Thyroid gland (tissue), 4 donors: ENCODE measurements around the gene CPT1A.

Experiments
- POLR2A ChIP-seq, 2 donors: fragments of 450-650 bp; IDR thresholded peaks; one replicate each; pipeline ENCODE4 v1.6.1; 2017; ENCODE audit warnings: antibody characterized with exemption in 2 of 2, mild to moderate bottlenecking in 2 of 2, moderate library complexity in 1 of 2
- TF ChIP-seq, protein P1 (sequence below), 6 experiments: fragments of 200-600 bp in 3 of 6; fragments of 450-650 bp in 3 of 6; sonication (generic) in 3 of 6; IDR thresholded peaks; one replicate each; pipeline ENCODE4 v1.5.1; 2016 to 2019; ENCODE audit warnings: antibody characterized with exemption in 6 of 6, mild to moderate bottlenecking in 2 of 6, inconsistent platforms in 1 of 6, moderate library complexity in 1 of 6

DNA sequence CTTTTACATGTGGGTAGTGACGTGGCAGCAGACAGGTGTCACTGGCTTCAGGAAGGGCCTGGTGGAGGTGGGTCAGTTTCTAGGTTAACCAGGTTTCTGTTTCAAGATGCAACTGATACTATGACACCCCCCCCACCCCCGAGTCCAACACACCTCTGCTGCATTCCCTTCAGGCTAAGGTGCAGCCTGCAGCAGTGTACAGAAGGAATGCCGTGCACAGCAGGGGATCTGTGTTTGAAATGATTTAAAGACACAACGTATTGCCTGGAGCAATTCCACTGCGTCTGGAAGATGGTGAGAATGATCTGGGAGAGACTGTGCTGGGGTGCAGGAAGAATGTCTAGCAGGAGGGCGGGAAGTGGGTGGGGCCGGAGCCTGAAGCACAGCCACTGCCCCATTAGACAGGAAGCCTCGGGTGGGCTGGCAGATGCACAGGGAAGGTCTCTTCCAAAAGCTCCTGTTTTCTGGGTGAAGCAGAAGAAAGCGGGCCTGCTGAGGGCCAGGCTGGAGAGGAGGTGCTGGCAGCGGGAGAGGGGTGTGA is 78.5 kb downstream of the CPT1A start:
- TF ChIP-seq, protein P1, sequence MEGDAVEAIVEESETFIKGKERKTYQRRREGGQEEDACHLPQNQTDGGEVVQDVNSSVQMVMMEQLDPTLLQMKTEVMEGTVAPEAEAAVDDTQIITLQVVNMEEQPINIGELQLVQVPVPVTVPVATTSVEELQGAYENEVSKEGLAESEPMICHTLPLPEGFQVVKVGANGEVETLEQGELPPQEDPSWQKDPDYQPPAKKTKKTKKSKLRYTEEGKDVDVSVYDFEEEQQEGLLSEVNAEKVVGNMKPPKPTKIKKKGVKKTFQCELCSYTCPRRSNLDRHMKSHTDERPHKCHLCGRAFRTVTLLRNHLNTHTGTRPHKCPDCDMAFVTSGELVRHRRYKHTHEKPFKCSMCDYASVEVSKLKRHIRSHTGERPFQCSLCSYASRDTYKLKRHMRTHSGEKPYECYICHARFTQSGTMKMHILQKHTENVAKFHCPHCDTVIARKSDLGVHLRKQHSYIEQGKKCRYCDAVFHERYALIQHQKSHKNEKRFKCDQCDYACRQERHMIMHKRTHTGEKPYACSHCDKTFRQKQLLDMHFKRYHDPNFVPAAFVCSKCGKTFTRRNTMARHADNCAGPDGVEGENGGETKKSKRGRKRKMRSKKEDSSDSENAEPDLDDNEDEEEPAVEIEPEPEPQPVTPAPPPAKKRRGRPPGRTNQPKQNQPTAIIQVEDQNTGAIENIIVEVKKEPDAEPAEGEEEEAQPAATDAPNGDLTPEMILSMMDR (IDR thresholded peaks at IDR 0.05): no peak
- no peak for TF ChIP-seq POLR2A (IDR thresholded peaks at IDR 0.05)
